Rectal smooth muscle tissue (tissue), 1 donor: Measurements from ENCODE around the gene KCNB1.

Experiments used
- H3K27ac ChIP-seq: one replicate; pipeline ENCODE4 v1.7.0; 2013; ENCODE audit warnings: low read depth, low read length, inconsistent platforms
- H3K27me3 ChIP-seq: one replicate; pipeline ENCODE4 v1.7.0; 2013; ENCODE audit warnings: low read length; ENCODE audit not compliant: control insufficient read depth, insufficient read depth
- H3K36me3 ChIP-seq: one replicate; pipeline ENCODE4 v1.7.0; 2013; ENCODE audit warnings: low read length; ENCODE audit not compliant: control insufficient read depth, insufficient read depth
- H3K4me1 ChIP-seq: one replicate; pipeline ENCODE4 v1.7.0; 2013; ENCODE audit warnings: low read length; ENCODE audit not compliant: control insufficient read depth, insufficient read depth
- H3K4me3 ChIP-seq: one replicate; pipeline ENCODE4 v1.7.0; 2013; ENCODE audit warnings: low read length
- H3K9ac ChIP-seq: one replicate; pipeline ENCODE4 v1.7.0; 2013; ENCODE audit warnings: low read length

KCNB1 gene

DNA sequence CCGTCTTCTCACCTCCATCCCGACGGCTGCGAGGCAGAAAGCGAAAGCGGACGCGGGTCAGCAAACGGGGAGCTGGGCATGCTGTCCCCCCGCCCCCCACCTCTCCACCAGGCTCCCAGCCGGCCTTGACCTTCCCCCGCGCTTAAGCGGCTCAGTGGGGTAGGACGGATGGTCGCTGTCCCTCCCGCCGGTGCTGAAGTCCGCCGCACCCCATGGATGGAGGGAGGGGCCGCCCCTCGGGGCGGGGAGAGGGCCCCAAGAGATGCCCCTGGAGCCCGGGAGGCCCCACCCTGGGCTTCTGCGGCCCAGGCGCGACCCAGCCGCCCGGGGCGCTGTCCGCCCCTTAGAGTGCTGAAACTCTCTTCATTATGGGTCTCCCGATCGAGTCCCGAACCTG lies at the start of gene KCNB1:
KCNB1 (minus strand) TSS at position 48 of the 397 bp plus-strand sequence. CDS start 188 bp downstream, outside the sequence.
- Histone ChIP-seq H3K27ac (peak within 1 kb of the TSS; percentile 80), H3K27me3 (no peaks in the 10 kb centered on the region), H3K4me3 (peak within 1 kb of the TSS; percentile 66), H3K9ac (no peak within 1 kb of the TSS), H3K36me3 (no peaks in the 10 kb centered on the region), H3K4me1 (no peaks in the 10 kb centered on the region)

DNA sequence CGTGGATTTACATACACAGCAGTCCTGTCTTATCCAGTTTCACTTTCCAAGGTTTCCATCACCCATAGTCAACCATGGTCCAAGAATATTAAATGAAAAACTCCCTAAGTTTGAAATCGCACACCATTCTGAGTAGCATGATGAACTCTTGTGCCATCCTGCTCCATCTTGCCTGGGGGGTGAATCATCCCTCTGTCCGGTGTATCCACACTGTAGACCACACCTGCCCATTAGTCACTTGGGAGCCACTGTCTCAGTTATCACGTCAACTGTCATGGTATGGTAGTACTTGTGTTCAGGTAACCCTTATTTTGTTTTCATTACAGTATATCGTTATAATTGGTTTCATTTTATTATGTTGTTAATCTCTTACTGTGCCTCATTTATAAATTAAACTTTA lies 47.0 kb upstream of the KCNB1 start:
- Histone ChIP-seq H3K4me3 (no peak overlapping the region), H3K36me3 (no peaks in the 10 kb centered on the region), H3K27ac (no peak overlapping the region), H3K4me1 (no peaks in the 10 kb centered on the region), H3K27me3 (no peaks in the 10 kb centered on the region), H3K9ac (no peak overlapping the region)

DNA sequence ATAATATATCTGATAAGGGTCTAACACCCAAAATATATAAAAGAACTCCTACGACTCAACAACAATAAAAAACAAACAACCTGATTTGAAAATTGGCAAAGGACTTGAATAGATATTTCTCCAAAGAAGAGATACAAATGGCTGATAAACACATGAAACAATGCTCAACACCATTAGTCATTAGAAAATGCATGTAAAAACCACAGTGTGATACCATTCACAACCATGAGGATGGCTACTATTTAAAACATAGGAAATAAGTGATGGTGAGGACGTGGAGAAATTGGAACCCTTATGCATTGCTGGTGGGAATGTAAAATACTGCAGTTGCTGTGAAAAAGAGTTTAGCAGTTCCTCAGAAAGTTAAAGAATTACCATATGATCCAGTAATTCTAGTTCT lies 44.1 kb upstream of the KCNB1 start:
- Histone ChIP-seq H3K4me1 (no peaks in the 10 kb centered on the region), H3K4me3 (no peak overlapping the region), H3K36me3 (no peaks in the 10 kb centered on the region), H3K9ac (no peak overlapping the region), H3K27ac (no peak overlapping the region), H3K27me3 (no peaks in the 10 kb centered on the region)

DNA sequence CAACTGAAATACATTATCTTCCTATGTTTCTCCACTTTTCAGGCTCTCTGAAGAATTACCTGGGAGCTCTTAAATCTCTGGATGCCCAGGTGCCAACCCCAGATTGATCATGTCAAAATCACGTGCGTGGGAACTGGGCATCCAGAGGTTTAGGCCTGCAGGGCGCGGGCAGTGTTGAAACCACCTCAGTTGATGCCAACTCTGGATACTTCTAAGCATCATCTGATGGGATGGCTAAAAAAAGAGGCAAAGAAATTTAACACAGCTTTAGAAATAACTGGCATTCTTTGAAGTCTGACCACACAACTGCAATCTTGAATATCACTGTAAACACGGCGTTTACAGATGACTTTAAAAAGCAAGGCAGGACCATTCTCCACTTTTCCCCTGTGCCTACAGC lies 43.6 kb upstream of the KCNB1 start:
- Histone ChIP-seq H3K9ac (no peak overlapping the region), H3K4me1 (no peaks in the 10 kb centered on the region), H3K36me3 (no peaks in the 10 kb centered on the region), H3K4me3 (no peak overlapping the region), H3K27me3 (no peaks in the 10 kb centered on the region), H3K27ac (no peak overlapping the region)

DNA sequence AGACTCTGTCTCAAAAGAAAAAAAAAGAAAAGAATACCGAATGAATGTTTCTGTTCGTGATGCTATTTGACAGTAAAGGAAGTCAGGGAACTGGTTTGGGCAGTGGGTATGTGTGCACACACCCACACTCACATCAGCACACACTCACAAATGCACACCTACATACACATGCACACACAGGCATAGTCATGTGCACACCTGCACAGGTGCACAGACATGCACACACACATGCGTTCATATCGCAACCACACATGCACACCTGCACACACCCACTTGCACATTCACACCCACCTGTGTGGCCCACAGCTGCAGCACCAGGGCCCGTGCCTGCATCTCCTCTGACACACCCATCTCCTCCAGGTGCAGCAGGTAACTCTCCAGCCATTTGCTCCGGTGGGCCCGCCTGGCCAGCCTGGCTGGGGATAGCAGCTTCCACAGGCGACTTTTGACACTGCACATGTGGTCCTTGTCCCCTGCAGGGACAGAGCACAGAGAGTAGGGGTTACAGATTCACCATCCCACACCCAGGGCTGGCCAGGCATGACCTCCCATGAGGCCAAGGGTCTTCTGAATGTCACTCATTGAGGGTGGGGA lies 41.4 kb upstream of the KCNB1 start:
- Histone ChIP-seq H3K27ac (no peak overlapping the region), H3K9ac (no peak overlapping the region), H3K4me3 (no peak overlapping the region), H3K4me1 (no peaks in the 10 kb centered on the region), H3K27me3 (no peaks in the 10 kb centered on the region), H3K36me3 (no peaks in the 10 kb centered on the region)

DNA sequence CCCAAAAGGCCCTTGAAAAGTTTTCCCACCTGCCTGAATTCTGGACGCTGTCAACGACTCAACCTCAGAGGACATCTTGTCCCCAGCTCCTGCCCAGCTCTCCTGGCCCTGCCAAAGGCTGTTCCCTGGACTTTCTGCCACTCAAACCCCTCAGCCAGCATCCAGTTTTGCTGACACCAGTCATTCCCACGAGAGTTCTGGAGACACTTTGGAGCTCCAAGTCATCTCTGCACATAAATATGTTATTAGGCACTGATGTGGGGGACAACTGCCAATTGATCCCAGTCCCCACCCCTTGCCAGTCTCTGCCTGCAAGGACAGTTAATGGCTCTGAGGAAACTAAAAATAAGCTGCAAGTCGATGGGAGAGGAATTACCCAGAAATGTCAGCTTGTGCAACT lies 38.9 kb upstream of the KCNB1 start:
- Histone ChIP-seq H3K4me3 (no peak overlapping the region), H3K27me3 (no peaks in the 10 kb centered on the region), H3K36me3 (no peaks in the 10 kb centered on the region), H3K27ac (no peak overlapping the region), H3K9ac (no peak overlapping the region), H3K4me1 (no peaks in the 10 kb centered on the region)

DNA sequence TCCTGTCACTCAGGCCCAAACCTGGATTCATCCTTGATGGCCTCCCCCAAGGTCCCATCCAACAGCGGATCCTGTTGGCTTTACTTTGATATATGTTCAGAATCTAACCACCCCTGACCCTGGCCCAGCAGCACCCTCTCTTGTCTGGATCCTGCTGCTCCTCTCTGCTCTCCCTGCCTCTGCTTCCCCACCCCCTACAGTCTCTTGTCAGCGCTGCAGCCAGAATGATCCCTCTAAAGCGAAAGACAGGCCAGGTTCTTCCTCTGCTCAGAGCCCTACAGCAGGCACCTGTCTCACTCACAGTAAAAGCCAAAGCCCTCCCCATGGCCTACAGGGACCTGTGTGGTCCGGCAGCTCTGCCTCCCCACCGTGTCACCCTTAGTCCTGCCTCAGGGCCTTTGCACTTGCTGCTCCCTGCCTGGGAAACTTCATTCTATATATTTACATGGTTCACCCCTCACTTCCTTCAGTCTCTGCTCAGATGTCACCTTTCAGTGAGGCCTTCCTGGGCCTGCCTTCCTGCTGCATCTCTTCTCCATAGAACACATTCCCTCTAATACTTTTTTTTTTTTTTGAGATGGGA lies 37.4 kb upstream of the KCNB1 start:
- Histone ChIP-seq H3K27me3 (no peaks in the 10 kb centered on the region), H3K27ac (no peak overlapping the region), H3K4me3 (no peak overlapping the region), H3K4me1 (no peaks in the 10 kb centered on the region), H3K9ac (no peak overlapping the region), H3K36me3 (no peaks in the 10 kb centered on the region)

DNA sequence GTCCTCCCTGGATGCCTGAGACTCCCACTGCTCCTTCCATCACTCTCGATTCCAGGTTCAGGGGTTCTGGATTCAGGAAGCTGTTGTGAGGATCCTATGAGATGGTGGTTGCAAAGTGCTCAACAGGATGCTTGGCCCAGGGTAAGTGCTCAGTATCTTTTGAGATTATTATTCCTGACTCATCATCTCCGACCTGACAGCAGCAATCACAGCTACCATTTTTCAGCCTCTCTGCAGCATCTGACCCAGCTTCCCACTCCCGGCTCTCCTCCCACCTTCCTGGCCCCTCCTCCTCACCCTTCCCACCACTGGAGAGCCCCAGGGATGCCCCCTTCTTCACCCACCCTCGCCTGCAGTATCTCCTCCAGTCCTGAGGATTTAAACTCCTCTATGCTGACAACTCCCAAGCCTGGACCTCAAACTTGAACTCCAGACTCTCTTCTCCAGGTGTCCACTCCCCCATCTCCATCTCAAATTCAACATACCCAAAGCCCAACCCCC lies 36.8 kb upstream of the KCNB1 start:
- H3K27me3 ChIP-seq = no peaks in the 10 kb centered on the region
- no peak overlapping the region for H3K4me3 ChIP-seq
- no peaks in the 10 kb centered on the region for H3K4me1 ChIP-seq
- no peak overlapping the region for H3K9ac ChIP-seq
- H3K27ac ChIP-seq = no peak overlapping the region
- no peaks in the 10 kb centered on the region for H3K36me3 ChIP-seq

DNA sequence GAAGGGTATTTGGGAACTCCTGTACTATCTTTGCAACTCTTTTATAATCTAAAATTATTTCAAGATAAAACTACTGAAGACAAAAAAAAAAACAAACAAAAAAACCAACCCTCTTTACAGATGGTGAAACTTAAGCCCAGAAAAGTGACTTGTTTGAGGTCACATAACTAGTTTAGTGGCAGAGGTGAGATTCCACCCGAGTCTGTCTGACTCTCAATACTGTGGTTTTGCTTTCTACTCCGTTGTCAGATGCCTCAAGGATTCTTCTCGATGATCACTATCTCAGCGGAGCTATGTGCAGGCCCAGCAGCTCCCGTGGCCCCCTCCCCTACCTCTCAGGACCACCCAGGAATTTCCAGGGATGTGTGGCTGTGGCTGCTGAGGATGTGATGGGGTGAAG lies 36.1 kb upstream of the KCNB1 start:
- Histone ChIP-seq H3K9ac (no peak overlapping the region), H3K4me3 (no peak overlapping the region), H3K27me3 (no peaks in the 10 kb centered on the region), H3K27ac (no peak overlapping the region), H3K4me1 (no peaks in the 10 kb centered on the region), H3K36me3 (no peaks in the 10 kb centered on the region)

DNA sequence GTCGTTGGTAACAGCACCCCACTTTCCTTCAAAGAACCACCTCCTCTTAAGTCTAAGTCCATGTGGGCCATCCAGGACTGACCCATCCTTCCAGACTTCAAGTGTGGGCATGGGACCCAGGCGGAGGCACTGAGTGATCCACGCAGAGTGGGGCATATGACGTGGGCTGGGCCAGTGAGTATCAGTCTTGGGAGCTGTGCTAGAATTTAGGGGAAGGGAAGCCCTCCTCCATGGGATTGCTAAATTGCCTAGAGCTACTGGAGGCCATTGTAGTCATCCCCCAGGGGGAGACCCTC lies 35.3 kb upstream of the KCNB1 start:
- Histone ChIP-seq H3K27me3 (no peaks in the 10 kb centered on the region), H3K9ac (no peak overlapping the region), H3K27ac (no peak overlapping the region), H3K36me3 (no peaks in the 10 kb centered on the region), H3K4me1 (no peaks in the 10 kb centered on the region), H3K4me3 (no peak overlapping the region)

DNA sequence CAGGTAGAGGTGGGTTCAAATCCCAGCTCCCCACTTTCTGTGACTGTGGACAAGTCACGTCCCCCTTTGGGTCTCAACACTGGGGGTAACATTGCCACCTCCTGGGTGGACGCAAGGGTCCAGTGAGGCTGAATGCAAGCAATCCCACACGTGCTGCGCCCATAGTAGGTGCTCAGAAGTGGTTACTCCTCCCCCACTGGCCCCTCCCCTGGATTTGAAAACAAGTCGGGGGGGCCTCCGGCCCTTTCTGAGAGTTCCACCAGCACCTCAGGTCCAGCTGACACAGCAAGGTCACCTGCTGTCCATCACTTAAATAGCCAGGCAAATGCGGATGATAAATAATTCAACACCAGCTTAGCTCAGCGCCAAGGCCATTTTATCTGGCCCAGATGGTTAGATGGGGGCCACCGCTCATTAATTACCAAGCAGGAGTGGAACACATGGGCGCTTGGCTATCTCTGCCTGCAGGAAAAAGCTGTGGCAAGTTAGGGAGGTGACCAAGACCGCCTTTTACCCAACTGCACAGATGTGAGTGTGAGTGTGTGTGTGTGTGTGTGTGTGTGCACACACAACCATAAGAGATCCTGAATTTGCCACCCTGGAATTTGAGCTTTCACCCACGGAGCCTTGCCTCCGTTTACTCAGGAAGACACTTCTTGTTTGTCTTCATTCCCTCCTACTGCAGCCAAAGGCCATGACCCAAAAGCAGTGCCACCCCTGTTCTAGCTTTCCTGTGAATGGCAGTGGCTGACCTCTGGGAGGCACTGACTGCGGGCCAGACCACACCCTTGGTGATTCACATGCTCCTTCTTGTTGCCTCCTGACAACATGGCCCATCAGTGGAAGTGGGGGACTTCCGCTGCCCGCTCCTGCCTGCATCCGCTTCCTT lies 34.7 kb upstream of the KCNB1 start:
- Histone ChIP-seq H3K27ac (no peak overlapping the region), H3K4me1 (no peaks in the 10 kb centered on the region), H3K27me3 (no peaks in the 10 kb centered on the region), H3K4me3 (no peak overlapping the region), H3K36me3 (no peaks in the 10 kb centered on the region), H3K9ac (no peak overlapping the region)

DNA sequence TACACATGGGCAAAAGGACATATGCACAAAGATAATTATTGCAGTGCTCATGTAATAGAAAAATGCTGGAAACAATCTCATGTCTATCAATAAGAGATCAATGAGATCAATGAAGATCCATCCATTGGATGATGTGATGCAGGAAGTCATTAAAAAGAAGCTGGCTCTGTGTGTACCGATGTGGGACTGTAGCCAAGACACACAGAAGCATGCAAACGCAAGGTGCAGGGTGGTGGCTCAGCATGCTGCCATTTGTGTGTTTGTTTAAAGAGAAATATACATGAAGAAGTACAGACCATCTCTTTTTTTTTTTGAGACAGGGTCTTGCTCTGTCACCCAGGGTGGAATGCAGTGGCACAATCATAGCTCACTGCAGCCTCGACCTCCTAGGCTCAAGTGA lies 33.1 kb upstream of the KCNB1 start:
- no peaks in the 10 kb centered on the region for H3K27me3 ChIP-seq
- H3K4me3 ChIP-seq = no peak overlapping the region
- no peak overlapping the region for H3K27ac ChIP-seq
- H3K9ac ChIP-seq = no peak overlapping the region
- H3K36me3 ChIP-seq = no peaks in the 10 kb centered on the region
- H3K4me1 ChIP-seq = peaks cover 6% of the 10 kb centered on the region
